Measurements from ENCODE around the gene AGER. TPM values are rescaled to one million over a fixed set of nuclear protein-coding genes. Genes with fewer than 3 reads are reported as not detected.

The AGER gene
- total and polyA plus RNA-seq, 9 of the 15 experiments (the other 6 are each of a cell fraction or from before 2014, with no cell fraction given), result 1.2 to 11.5 (median 4.1) TPM

DNA sequence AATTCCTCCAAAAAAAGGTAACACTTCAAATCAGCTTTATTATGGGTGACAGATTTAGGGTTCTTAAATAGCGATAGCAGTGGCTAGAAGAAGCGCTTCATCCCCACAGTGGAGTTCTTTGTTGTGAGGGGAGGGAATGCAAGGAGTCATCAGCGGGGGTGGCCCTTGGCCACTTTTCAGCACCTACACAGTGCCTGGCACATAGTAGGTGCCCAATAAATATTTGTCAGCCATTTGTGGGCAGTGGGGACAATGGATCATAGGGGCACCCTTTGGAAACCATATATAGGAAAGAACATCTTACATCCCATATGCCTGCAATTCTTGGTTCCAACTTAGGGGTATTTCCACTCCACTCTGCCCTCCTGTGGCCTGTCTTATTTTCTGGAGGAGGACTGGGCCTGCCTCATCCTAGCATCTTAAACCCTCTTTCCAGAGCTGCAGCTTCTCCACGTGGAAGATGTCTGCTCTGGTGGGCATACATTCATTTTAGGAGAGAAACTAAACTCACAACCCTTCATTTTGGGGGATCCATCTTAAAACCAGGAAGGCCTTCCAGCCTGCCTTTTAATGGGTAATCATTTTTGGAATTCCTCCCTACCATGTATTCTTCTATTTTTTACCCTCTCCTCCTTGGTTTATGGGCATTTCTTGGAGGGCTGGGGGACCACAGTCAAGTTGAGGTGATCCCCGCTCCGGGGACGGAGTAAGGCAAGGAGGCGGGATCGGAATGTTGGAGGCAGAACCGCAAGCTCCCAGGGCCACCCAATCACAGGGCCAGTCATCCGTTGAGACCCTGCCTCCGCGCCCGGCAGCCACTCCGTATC, 11.0 kb upstream of the AGER start:
- DNase-seq (ENCODE audit: extremely low read depth in 1 of 4, low spot score in 3 of 4), result peak in 2 of 4 experiments; percentile 52 to 79
- Histone ChIP-seq H2AFZ (ENCODE audit: low read depth, low read length) (peak overlapping the region; percentile 64), H3K4me3 (peak overlapping the region; percentile 43), H3K9ac (ENCODE audit: insufficient read depth in 1 of 2, low read depth in 2 of 2, low read length in 2 of 2) (peak overlapping the region; percentile 2 to 75; a peak in 3 of 4 replicates), H3K9me1 (ENCODE audit: control insufficient read depth, insufficient read depth, low read length) (no peaks in the 10 kb centered on the region), H3K27ac (ENCODE audit: extremely low read depth, low read depth, low read length) (peak overlapping the region; percentile 72), H3K4me2 (ENCODE audit: insufficient read depth, low read length) (peak overlapping the region; percentile 89), H3K79me2 (ENCODE audit: control insufficient read depth, insufficient read depth, low read length) (peaks cover 36% of the 10 kb centered on the region), H3K4me1 (replicated peaks in 1 of 2; ENCODE audit: control insufficient read depth in 2 of 2, insufficient read depth in 2 of 2, low read length in 2 of 2) (peaks cover 63 to 64% of the 10 kb centered on the region in 2 experiments), H4K20me1 (replicated peaks; ENCODE audit: control insufficient read depth, insufficient read depth, low read length) (no peaks in the 10 kb centered on the region), H3K9me3 (replicated peaks; ENCODE audit: control insufficient read depth, insufficient read depth, low read depth, low read length) (no peaks in the 10 kb centered on the region), H3K27me3 (ENCODE audit: control insufficient read depth in 2 of 2, insufficient read depth in 2 of 2, low read length in 2 of 2) (no peaks in the 10 kb centered on the region), H3K36me3 (ENCODE audit: control insufficient read depth, insufficient read depth, low read length) (no peaks in the 10 kb centered on the region; the same call in 2 of the 3 replicates)
- TSS peak; percentile 79 for BruUV-seq (replicated peaks)
- POLR2A ChIA-PET, result interaction anchor here (0.6 to 2.1 kb wide), 20 partner anchors 8 to 1077 kb away, joined by 3 to 23 read pairs (median 3); partner anchors contain the start of genes FKBPL, RNF5, RPS18 and VPS52
- ATAC-seq, result peak; percentile 31
- no peak for FAIRE-seq
- 6% methylated on average over 14 of the region's 15 CpGs for WGBS (ENCODE audit: insufficient coverage, low coverage, missing lambda C conversion rate)
- intact Hi-C loops (cut with micrococcal nuclease), result loop anchor here (1.0 to 10.0 kb wide), 8 partner anchors 19 to 777 kb away; partner anchors contain the start of genes AGPAT1, FKBPL, PPT2 and ZBTB12
- in situ Hi-C loops (cut with MboI), result no loop called here
- CTCF ChIA-PET (ENCODE audit: low intra/inter-chr PET ratio), result interaction anchor here (0.6 to 1.1 kb wide), 4 partner anchors 20 to 77 kb away, joined by 3 to 6 read pairs (median 4); no protein-coding TSS in a partner anchor
- TF ChIP-seq ZNF263 (CRISPR knock-in tag; IDR thresholded peaks at IDR 0.05; ENCODE audit: borderline replicate concordance) (peak; percentile 67; the same call in 1 of the 2 replicates), NFRKB (IDR thresholded peaks at IDR 0.05; ENCODE audit: low read depth) (peak; percentile 69; the same call in 1 of the 2 replicates), FOS (IDR thresholded peaks at IDR 0.05; ENCODE audit: extremely low read depth, insufficient read length) (peak; percentile 57), SUPT5H (IDR thresholded peaks at IDR 0.05) (peak; percentile 54), DDX20 (tag; IDR thresholded peaks at IDR 0.05; ENCODE audit: low read depth) (no peak), RAD51 (IDR thresholded peaks at IDR 0.05; ENCODE audit: borderline replicate concordance, low read depth) (0 out of 2 replicates have a peak, but pooled peaks have one; percentile 16), ATF4 (CRISPR knock-in tag; IDR thresholded peaks at IDR 0.05) (peak; percentile 35; the same call in 1 of the 2 replicates), CBX5 (IDR thresholded peaks at IDR 0.05; ENCODE audit: borderline replicate concordance, low read depth) (no peak), ZNF280A (IDR thresholded peaks at IDR 0.05; ENCODE audit: low read depth, partially characterized antibody) (no peak), KLF16 (IDR thresholded peaks at IDR 0.05) (0 out of 2 replicates have a peak, but pooled peaks have one; percentile 11), BCOR (IDR thresholded peaks at IDR 0.05) (0 out of 2 replicates have a peak, but pooled peaks have one; percentile 36), ZBTB43 (CRISPR knock-in tag; IDR thresholded peaks at IDR 0.05) (no peak)
- TF ChIP-seq, protein P1, sequence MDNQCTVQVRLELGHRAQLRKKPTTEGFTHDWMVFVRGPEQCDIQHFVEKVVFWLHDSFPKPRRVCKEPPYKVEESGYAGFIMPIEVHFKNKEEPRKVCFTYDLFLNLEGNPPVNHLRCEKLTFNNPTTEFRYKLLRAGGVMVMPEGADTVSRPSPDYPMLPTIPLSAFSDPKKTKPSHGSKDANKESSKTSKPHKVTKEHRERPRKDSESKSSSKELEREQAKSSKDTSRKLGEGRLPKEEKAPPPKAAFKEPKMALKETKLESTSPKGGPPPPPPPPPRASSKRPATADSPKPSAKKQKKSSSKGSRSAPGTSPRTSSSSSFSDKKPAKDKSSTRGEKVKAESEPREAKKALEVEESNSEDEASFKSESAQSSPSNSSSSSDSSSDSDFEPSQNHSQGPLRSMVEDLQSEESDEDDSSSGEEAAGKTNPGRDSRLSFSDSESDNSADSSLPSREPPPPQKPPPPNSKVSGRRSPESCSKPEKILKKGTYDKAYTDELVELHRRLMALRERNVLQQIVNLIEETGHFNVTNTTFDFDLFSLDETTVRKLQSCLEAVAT (IDR thresholded peaks at IDR 0.05), result peak; percentile 60 to 86; a peak in 2 of 4 replicates
- TF ChIP-seq, protein P2, sequence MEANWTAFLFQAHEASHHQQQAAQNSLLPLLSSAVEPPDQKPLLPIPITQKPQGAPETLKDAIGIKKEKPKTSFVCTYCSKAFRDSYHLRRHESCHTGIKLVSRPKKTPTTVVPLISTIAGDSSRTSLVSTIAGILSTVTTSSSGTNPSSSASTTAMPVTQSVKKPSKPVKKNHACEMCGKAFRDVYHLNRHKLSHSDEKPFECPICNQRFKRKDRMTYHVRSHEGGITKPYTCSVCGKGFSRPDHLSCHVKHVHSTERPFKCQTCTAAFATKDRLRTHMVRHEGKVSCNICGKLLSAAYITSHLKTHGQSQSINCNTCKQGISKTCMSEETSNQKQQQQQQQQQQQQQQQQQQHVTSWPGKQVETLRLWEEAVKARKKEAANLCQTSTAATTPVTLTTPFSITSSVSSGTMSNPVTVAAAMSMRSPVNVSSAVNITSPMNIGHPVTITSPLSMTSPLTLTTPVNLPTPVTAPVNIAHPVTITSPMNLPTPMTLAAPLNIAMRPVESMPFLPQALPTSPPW (CRISPR knock-in tag; IDR thresholded peaks at IDR 0.05), result no peak
